Hepatocyte (in vitro differentiated cells): ENCODE measurements around the gene GSG1. TPM values are rescaled to one million over a fixed set of nuclear protein-coding genes. Genes with fewer than 3 reads are reported as not detected.

Source experiments
- DNase-seq: peaks from one replicate; pipeline ENCODE4 v3.0.0-alpha.2; 2016; ENCODE audit warnings: low spot score
- H2AFZ ChIP-seq: fragments of 200-600 bp; sonication (generic); 2 replicates; pipeline ENCODE4 v1.6.0; 2016; ENCODE audit warnings: antibody characterized with exemption, mild to moderate bottlenecking
- H3K27ac ChIP-seq: fragments of 200-600 bp; sonication (generic); 2 replicates; pipeline ENCODE4 v1.5.1; 2016; ENCODE audit warnings: mild to moderate bottlenecking
- H3K27me3 ChIP-seq: fragments of 200-600 bp; sonication (generic); 2 replicates; pipeline ENCODE4 v1.6.1; 2016
- H3K36me3 ChIP-seq: fragments of 200-600 bp; sonication (generic); replicated peaks from 2 replicates; pipeline ENCODE4 v1.5.1; 2016; ENCODE audit warnings: low read depth; ENCODE audit not compliant: insufficient read depth
- H3K4me1 ChIP-seq: fragments of 200-600 bp; sonication (generic); 2 replicates; pipeline ENCODE4 v1.5.1; 2016; ENCODE audit warnings: mild to moderate bottlenecking, moderate library complexity; ENCODE audit not compliant: insufficient read depth
- H3K4me2 ChIP-seq: fragments of 200-600 bp; sonication (generic); 2 replicates; pipeline ENCODE4 v1.6.0; 2016
- H3K4me3 ChIP-seq: fragments of 200-600 bp; sonication (generic); 2 replicates; pipeline ENCODE4 v1.5.1; 2016; ENCODE audit warnings: mild to moderate bottlenecking
- H3K79me2 ChIP-seq: fragments of 200-600 bp; sonication (generic); 2 replicates; pipeline ENCODE4 v1.6.0; 2017; ENCODE audit warnings: mild to moderate bottlenecking
- H3K9me2 ChIP-seq: fragments of 200-600 bp; sonication (generic); replicated peaks from 2 replicates; pipeline ENCODE4 v1.6.0; 2017; ENCODE audit warnings: mild to moderate bottlenecking; ENCODE audit not compliant: insufficient read depth
- H3K9me3 ChIP-seq: fragments of 200-600 bp; sonication (generic); 2 replicates; pipeline ENCODE4 v1.5.1; 2016; ENCODE audit warnings: low read depth, mild to moderate bottlenecking
- H4K20me1 ChIP-seq: fragments of 200-600 bp; sonication (generic); 2 replicates; pipeline ENCODE4 v1.6.0; 2016; ENCODE audit warnings: mild to moderate bottlenecking; ENCODE audit not compliant: insufficient read depth, poor library complexity, severe bottlenecking
- EZH2 ChIP-seq: fragments of 200-600 bp; sonication (generic); IDR thresholded peaks from 2 replicates; pipeline ENCODE4 v1.6.1; 2016; ENCODE audit warnings: antibody characterized with exemption, mild to moderate bottlenecking, borderline replicate concordance
- EZH2phosphoT487 ChIP-seq: fragments of 200-600 bp; sonication (generic); IDR thresholded peaks from one replicate; pipeline ENCODE4 v1.6.1; 2018; ENCODE audit warnings: antibody characterized with exemption, mild to moderate bottlenecking, low read depth, moderate library complexity; ENCODE audit not compliant: unreplicated experiment, severe bottlenecking
- WGBS: methylation state at CpG from one replicate; pipeline ENCODE4 v1.1.6; 2016; ENCODE audit warnings: low lambda C conversion rate; ENCODE audit errors: missing lambda C conversion rate; 5-methylcytosine and 5-hydroxymethylcytosine counted together
- polyA plus RNA-seq: library from polyadenylated mRNA; unstranded; fragments of >200 nt; fragmentation: Nextera tagmentation; extraction: Ambion mirVana; gene quantifications from 2 replicates; pipeline ENCODE4 v1.2.1, GENCODE V29; 2016
- total RNA-seq: library from RNA; depleted of rRNA; stranded (reverse); fragments of >200 nt; gene quantifications from 2 replicates; pipeline ENCODE4 v1.2.3, GENCODE V29; 2014
- TF ChIP-seq, protein P1 (sequence below): fragments of 200-600 bp; sonication (generic); IDR thresholded peaks from 2 replicates; pipeline ENCODE4 v1.5.1; 2016; ENCODE audit warnings: antibody characterized with exemption, mild to moderate bottlenecking; ENCODE audit not compliant: poor library complexity

Gene GSG1
- total and polyA plus RNA-seq, 2 experiments from 2014 or later, result 0.37 TPM; not detected in 1

DNA sequence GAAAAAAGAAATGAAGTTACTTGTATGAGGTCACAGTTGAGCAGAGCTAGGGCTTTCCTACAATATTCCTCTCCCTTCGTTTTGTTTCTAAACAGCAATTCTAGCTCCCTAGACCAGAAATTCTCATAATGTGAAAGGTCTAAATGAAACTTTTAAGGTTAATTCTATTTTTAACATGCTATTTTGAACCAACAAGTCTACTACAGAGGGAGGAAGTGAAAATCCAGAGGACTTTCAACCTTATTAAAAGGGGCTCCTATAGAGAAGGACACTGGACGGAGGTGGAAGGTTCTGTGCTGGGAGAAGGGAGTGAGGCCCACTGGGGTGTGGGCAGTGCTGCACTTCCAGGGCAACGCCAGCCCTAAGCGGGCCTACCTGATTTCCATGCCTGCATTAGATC lies 13.4 kb downstream of the GSG1 start:
- Histone ChIP-seq H3K27me3 (peaks cover 13% of the 10 kb centered on the region), H3K4me2 (no peak overlapping the region), H3K27ac (no peak overlapping the region), H3K4me3 (no peak overlapping the region), H3K79me2 (no peaks in the 10 kb centered on the region), H2AFZ (no peak overlapping the region), H3K4me1 (peaks cover 18% of the 10 kb centered on the region), H3K9me2 (no peaks in the 10 kb centered on the region), H3K9me3 (no peaks in the 10 kb centered on the region), H3K36me3 (no peaks in the 10 kb centered on the region), H4K20me1 (no peaks in the 10 kb centered on the region)
- no peak for DNase-seq
- WGBS, result 96% methylated on average over 4 of the region's 4 CpGs
- TF ChIP-seq EZH2phosphoT487 (no peak), EZH2 (no peak)
- TF ChIP-seq, protein P1, sequence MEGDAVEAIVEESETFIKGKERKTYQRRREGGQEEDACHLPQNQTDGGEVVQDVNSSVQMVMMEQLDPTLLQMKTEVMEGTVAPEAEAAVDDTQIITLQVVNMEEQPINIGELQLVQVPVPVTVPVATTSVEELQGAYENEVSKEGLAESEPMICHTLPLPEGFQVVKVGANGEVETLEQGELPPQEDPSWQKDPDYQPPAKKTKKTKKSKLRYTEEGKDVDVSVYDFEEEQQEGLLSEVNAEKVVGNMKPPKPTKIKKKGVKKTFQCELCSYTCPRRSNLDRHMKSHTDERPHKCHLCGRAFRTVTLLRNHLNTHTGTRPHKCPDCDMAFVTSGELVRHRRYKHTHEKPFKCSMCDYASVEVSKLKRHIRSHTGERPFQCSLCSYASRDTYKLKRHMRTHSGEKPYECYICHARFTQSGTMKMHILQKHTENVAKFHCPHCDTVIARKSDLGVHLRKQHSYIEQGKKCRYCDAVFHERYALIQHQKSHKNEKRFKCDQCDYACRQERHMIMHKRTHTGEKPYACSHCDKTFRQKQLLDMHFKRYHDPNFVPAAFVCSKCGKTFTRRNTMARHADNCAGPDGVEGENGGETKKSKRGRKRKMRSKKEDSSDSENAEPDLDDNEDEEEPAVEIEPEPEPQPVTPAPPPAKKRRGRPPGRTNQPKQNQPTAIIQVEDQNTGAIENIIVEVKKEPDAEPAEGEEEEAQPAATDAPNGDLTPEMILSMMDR, result no peak

DNA sequence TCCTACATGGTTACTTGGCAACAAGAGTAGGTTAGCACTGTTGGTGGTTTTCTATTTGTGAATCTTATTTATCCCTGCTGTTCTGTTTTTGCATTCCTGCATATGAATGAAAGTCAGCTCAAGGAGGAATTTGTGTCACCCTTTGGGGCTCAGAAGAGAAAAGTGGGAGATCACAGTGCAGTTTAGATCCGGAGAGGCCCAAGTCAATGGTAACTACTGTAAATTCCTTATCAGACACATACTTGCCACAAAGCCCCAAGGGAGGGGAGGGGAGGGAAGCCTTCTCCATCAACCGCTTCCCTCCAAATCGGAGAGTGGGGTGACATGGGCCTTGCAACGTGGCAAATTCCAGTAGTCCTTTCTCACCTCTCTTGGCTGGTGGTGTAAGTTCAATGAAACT lies 15.0 kb downstream of the GSG1 start:
- H2AFZ ChIP-seq, result no peak overlapping the region
- 57% methylated on average over 4 of the region's 4 CpGs for WGBS
- H3K4me3 ChIP-seq, result no peak overlapping the region
- no peak for DNase-seq
- no peak overlapping the region for H3K4me2 ChIP-seq
- H3K4me1 ChIP-seq, result peaks cover 7% of the 10 kb centered on the region
- no peaks in the 10 kb centered on the region for H3K9me2 ChIP-seq
- no peak for TF ChIP-seq EZH2phosphoT487
- TF ChIP-seq, protein P1, result no peak
- TF ChIP-seq EZH2, result no peak
- H3K79me2 ChIP-seq, result no peaks in the 10 kb centered on the region
- H3K27ac ChIP-seq, result no peak overlapping the region
- no peaks in the 10 kb centered on the region for H3K36me3 ChIP-seq
- no peaks in the 10 kb centered on the region for H3K9me3 ChIP-seq
- H4K20me1 ChIP-seq, result no peaks in the 10 kb centered on the region
- peaks cover 13% of the 10 kb centered on the region for H3K27me3 ChIP-seq

DNA sequence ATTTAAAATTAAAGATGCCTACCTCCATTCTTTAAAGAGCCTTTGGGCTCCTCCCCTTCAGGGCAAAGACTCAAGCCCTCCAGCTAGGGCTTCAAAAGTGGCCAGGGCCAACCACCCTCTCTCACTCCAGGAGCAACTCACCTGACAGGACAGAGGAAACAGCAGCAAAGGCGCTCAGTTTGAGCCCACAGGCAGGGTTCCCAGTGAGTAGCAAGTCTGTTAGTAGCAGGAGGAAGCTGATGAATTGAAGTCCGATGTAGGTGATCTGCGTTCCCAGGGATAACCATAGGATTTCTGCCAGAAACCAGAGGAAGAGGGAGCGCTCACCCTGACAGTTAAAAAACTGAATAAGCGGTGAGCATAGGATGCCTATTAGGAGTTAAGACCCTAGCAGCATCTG lies 15.7 kb downstream of the GSG1 start:
- Histone ChIP-seq H3K4me3 (no peak overlapping the region), H3K9me2 (no peaks in the 10 kb centered on the region), H3K27ac (no peak overlapping the region), H3K9me3 (no peaks in the 10 kb centered on the region), H3K36me3 (no peaks in the 10 kb centered on the region), H3K27me3 (peaks cover 13% of the 10 kb centered on the region), H3K79me2 (no peaks in the 10 kb centered on the region), H3K4me1 (no peaks in the 10 kb centered on the region), H2AFZ (no peak overlapping the region), H3K4me2 (no peak overlapping the region), H4K20me1 (no peaks in the 10 kb centered on the region)
- DNase-seq, result no peak
- TF ChIP-seq, protein P1, result no peak
- TF ChIP-seq EZH2phosphoT487, result no peak
- TF ChIP-seq EZH2, result no peak
- 67% methylated on average over 5 of the region's 5 CpGs for WGBS
